SK-N-SH treated with all-trans-retinoic acid at 6 μM for 48 hours (cell line): Measurements from ENCODE around the gene SETD4.
"Not testable (repeated sequence)": the region's sequence is repeated elsewhere in the genome, so short reads cannot be mapped to it uniquely, and the experiment has no call there.

Experiments used
- ATAC-seq: fragments of 200-7000 bp; cut with Tn5 transposase; 3 replicates; pipeline ENCODE4 v1.9.1; 2020; ENCODE audit warnings: mild to moderate bottlenecking, moderate library complexity
- ARNTL ChIP-seq: fragments of 450-650 bp; formaldehyde crosslinking; IDR thresholded peaks from 2 replicates; pipeline ENCODE4 v1.5.0; 2020; ENCODE audit warnings: low read depth, mild to moderate bottlenecking, moderate library complexity, borderline replicate concordance
- BACH2 ChIP-seq: fragments of 250-450 bp; sonication (Bioruptor Pico); IDR thresholded peaks from 2 replicates; pipeline ENCODE4 v1.9.0; 2021; ENCODE audit warnings: mild to moderate bottlenecking, borderline replicate concordance
- CREB5 ChIP-seq: fragments of 250-450 bp; sonication (Bioruptor Pico); IDR thresholded peaks from 2 replicates; pipeline ENCODE4 v1.5.1; 2020; ENCODE audit warnings: low read depth, mild to moderate bottlenecking, moderate library complexity
- CSDC2 ChIP-seq: fragments of 250-450 bp; sonication (Bioruptor Pico); IDR thresholded peaks from 2 replicates; pipeline ENCODE4 v1.5.0; 2020; ENCODE audit warnings: mild to moderate bottlenecking, moderate library complexity
- CSRNP3 ChIP-seq: fragments of 250-450 bp; sonication (Bioruptor Pico); IDR thresholded peaks from 2 replicates; pipeline ENCODE4 v1.5.1; 2021; ENCODE audit warnings: mild to moderate bottlenecking, moderate library complexity
- ESRRG ChIP-seq: fragments of 250-450 bp; sonication (Bioruptor Pico); IDR thresholded peaks from 2 replicates; pipeline ENCODE4 v1.6.1; 2021; ENCODE audit warnings: mild to moderate bottlenecking
- GLIS3 ChIP-seq: fragments of 250-450 bp; sonication (Bioruptor Pico); IDR thresholded peaks from 2 replicates; pipeline ENCODE4 v1.5.0; 2020; ENCODE audit warnings: mild to moderate bottlenecking, moderate library complexity
- ISL1 ChIP-seq: fragments of 250-450 bp; sonication (Bioruptor Pico); IDR thresholded peaks from 2 replicates; pipeline ENCODE4 v2.1.2; 2022; ENCODE audit warnings: mild to moderate bottlenecking, moderate library complexity
- OSR1 ChIP-seq: fragments of 250-450 bp; sonication (Bioruptor Pico); IDR thresholded peaks from 2 replicates; pipeline ENCODE4 v1.8.0; 2022; ENCODE audit warnings: moderate library complexity, mild to moderate bottlenecking, inconsistent platforms
- PATZ1 ChIP-seq: fragments of 250-450 bp; sonication (Bioruptor Pico); IDR thresholded peaks from 2 replicates; pipeline ENCODE4 v1.8.0; 2020; ENCODE audit warnings: mild to moderate bottlenecking, moderate library complexity, borderline replicate concordance
- PPARA ChIP-seq: fragments of 250-450 bp; sonication (Bioruptor Pico); IDR thresholded peaks from 2 replicates; pipeline ENCODE4 v1.5.0; 2020; ENCODE audit warnings: mild to moderate bottlenecking, borderline replicate concordance
- RARB ChIP-seq: fragments of 250-450 bp; sonication (Bioruptor Pico); IDR thresholded peaks from 2 replicates; pipeline ENCODE4 v1.8.0; 2021; ENCODE audit warnings: mild to moderate bottlenecking, moderate library complexity
- SNAI2 ChIP-seq: fragments of 250-450 bp; sonication (Bioruptor Pico); IDR thresholded peaks from 2 replicates; pipeline ENCODE4 v1.5.0; 2020; ENCODE audit warnings: mild to moderate bottlenecking, moderate library complexity
- TCF4 ChIP-seq: fragments of 250-450 bp; sonication (Bioruptor Pico); IDR thresholded peaks from 2 replicates; pipeline ENCODE4 v1.8.0; 2021; ENCODE audit warnings: mild to moderate bottlenecking, moderate library complexity, borderline replicate concordance
- TOX ChIP-seq: fragments of 250-450 bp; sonication (Bioruptor Pico); IDR thresholded peaks from 2 replicates; pipeline ENCODE4 v1.8.0; 2021; ENCODE audit warnings: mild to moderate bottlenecking, moderate library complexity, borderline replicate concordance
- TSHZ2 ChIP-seq: fragments of 250-450 bp; sonication (Bioruptor Pico); IDR thresholded peaks from 2 replicates; pipeline ENCODE4 v1.5.0; 2020; ENCODE audit warnings: mild to moderate bottlenecking, moderate library complexity
- ZFP3 ChIP-seq: fragments of 250-450 bp; sonication (Bioruptor Pico); IDR thresholded peaks from 2 replicates; pipeline ENCODE4 v1.5.0; 2020; ENCODE audit warnings: mild to moderate bottlenecking, moderate library complexity
- ZFP30 ChIP-seq: fragments of 450-650 bp; formaldehyde crosslinking; IDR thresholded peaks from 2 replicates; pipeline ENCODE4 v1.5.0; 2022; ENCODE audit warnings: mild to moderate bottlenecking, moderate library complexity
- ZNF565 ChIP-seq: fragments of 450-650 bp; formaldehyde crosslinking; conservative IDR thresholded peaks from 2 replicates; pipeline ENCODE4 v1.5.0; 2020; ENCODE audit warnings: low read depth, mild to moderate bottlenecking, moderate library complexity
- ZNF70 ChIP-seq: fragments of 450-650 bp; formaldehyde crosslinking; IDR thresholded peaks from 2 replicates; pipeline ENCODE4 v1.5.0; 2020; ENCODE audit warnings: mild to moderate bottlenecking, moderate library complexity
- ZNF8 ChIP-seq: fragments of 450-650 bp; formaldehyde crosslinking; IDR thresholded peaks from 2 replicates; pipeline ENCODE4 v1.5.0; 2020; ENCODE audit warnings: mild to moderate bottlenecking, moderate library complexity

The SETD4 gene

GRCh38 chr21:36104317-36105300, 44.3 kb upstream of the SETD4 start:
- ATAC-seq = no peak
- TF ChIP-seq BACH2 (CRISPR knock-in tag) (no peak), ZNF8 (CRISPR knock-in tag) (no peak)

GRCh38 chr21:36103434-36103833, 43.1 kb upstream of the SETD4 start:
- TF ChIP-seq ISL1 (CRISPR knock-in tag) = no peak
- TF ChIP-seq ARNTL (CRISPR knock-in tag) = no peak
- no peak for TF ChIP-seq SNAI2
- no peak for TF ChIP-seq CREB5 (CRISPR knock-in tag)
- TF ChIP-seq PPARA (CRISPR knock-in tag) = no peak
- TF ChIP-seq OSR1 (CRISPR knock-in tag) = no peak
- no peak for TF ChIP-seq GLIS3 (CRISPR knock-in tag)
- no peak for TF ChIP-seq CSRNP3 (CRISPR knock-in tag)
- TF ChIP-seq ESRRG (CRISPR knock-in tag) = no peak
- TF ChIP-seq TCF4 (CRISPR knock-in tag) = no peak
- TF ChIP-seq ZFP30 (CRISPR knock-in tag) = no peak
- TF ChIP-seq ZNF8 (CRISPR knock-in tag) = no peak
- ATAC-seq = no peak

- ATAC-seq = no peak
- no peak for TF ChIP-seq ISL1 (CRISPR knock-in tag)
- TF ChIP-seq TSHZ2 (CRISPR knock-in tag) = no peak
- no peak for TF ChIP-seq CSDC2 (CRISPR knock-in tag)
- TF ChIP-seq BACH2 (CRISPR knock-in tag) = no peak
- TF ChIP-seq ARNTL (CRISPR knock-in tag) = no peak
- no peak for TF ChIP-seq TOX (CRISPR knock-in tag)
- TF ChIP-seq ZNF565 (CRISPR knock-in tag) = no peak
Measured at GRCh38 chr21:36100971-36101641, 40.8 kb upstream of the SETD4 start.

GRCh38 chr21:36099695-36100211, 39.4 kb upstream of the SETD4 start:
- ATAC-seq = not testable (repeated sequence)

GRCh38 chr21:36099000-36099399, 38.7 kb upstream of the SETD4 start:
- no peak for ATAC-seq
- TF ChIP-seq ZNF565 (CRISPR knock-in tag) = no peak
- no peak for TF ChIP-seq CSRNP3 (CRISPR knock-in tag)
- no peak for TF ChIP-seq ZFP3 (CRISPR knock-in tag)
- TF ChIP-seq PPARA (CRISPR knock-in tag) = no peak
- TF ChIP-seq TCF4 (CRISPR knock-in tag) = no peak
- TF ChIP-seq ZNF70 (CRISPR knock-in tag) = no peak
- no peak for TF ChIP-seq BACH2 (CRISPR knock-in tag)
- TF ChIP-seq PATZ1 = no peak
- no peak for TF ChIP-seq RARB (CRISPR knock-in tag)
- no peak for TF ChIP-seq ESRRG (CRISPR knock-in tag)
- no peak for TF ChIP-seq ZFP30 (CRISPR knock-in tag)
